Stimulated activated naive CD4-positive, alpha-beta T cell treated with Interleukin-2 at 50 U/mL for 16 hours (primary cell): Measurements from ENCODE around the gene SERTAD3.
A peak's percentile ranks its signal among the peaks of the same experiment; 100 is the strongest.

Source experiments
- DNase-seq: peaks from one replicate; lab custom pipeline; 2025; lab: John Stamatoyannopoulos, UW

SERTAD3 gene

GRCh38 chr19:40425450-40426287 is 18.5 kb downstream of the SERTAD3 start, which contains the start of gene SERTAD1:
Gene SERTAD1 (minus strand): TSS chr19:40425992. CDS start chr19:40423546, 2,446 bp downstream.
- DNase-seq = peak; percentile 100

- no peak for DNase-seq
Observed at GRCh38 chr19:40424637-40425449, 19.3 kb downstream of the SERTAD3 start.

DNA sequence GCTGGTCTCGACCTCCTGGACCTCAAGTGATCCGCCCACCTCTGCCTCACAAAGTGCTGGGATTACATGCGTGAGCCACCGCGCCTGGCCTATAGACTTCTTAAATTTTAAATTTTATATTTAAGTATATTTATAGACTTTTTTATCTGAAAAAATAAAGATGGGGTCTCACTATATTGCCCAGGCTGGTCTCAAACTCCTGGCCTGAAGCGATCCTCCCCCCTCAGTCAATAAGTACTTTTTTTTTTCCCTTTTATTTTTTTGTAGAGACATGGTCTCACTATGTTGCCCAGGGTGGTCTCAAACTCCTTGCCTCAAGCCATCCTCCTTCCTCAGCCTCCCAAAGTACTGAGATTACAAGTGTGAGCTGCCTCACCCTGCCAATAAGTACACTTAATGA is 20.2 kb downstream of the SERTAD3 start:
- no peak for DNase-seq

DNA sequence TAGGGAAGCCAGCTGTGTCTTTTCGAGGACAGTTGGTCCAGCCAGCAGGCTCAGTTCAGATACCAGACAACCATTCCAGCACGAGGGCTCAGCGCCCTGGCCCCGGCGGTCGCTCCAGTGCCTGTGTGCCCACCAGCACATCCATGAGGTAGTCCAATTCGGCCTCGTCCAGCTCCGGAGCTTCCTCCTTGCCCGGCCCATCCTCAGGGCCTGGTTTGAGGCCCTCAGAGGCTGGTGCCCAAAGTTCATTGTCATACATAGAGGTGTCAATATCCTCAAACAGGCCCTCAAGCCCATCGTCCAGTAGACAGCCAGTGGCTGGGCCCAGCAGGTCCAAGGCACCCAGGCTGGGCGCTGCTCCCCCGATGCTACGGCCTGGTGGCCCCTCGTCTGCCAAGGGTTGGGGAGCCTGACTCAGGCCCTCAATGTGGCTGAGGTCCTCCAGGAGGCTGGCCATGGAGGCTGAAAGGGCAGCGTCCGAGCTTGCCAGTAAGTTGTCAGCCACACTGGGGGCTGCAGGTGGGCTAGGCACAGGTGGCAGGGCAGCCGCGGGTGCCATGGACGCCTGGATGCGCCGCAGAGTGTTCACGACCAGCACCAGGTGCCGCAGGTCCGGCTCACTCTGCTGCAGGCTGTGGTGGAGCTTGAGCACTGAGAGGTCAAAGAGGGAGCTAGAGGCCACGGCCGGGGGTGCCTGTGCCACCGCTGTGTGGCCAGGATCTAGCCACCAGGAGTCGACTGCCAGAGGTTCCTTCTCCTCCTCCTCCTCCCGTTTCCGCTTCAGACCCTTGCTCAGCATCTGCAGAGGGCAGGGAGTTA is 21.2 kb downstream of the SERTAD3 start:
- DNase-seq = no peak

GRCh38 chr19:40421993-40422747 is 22.0 kb downstream of the SERTAD3 start:
- DNase-seq = no peak

DNA sequence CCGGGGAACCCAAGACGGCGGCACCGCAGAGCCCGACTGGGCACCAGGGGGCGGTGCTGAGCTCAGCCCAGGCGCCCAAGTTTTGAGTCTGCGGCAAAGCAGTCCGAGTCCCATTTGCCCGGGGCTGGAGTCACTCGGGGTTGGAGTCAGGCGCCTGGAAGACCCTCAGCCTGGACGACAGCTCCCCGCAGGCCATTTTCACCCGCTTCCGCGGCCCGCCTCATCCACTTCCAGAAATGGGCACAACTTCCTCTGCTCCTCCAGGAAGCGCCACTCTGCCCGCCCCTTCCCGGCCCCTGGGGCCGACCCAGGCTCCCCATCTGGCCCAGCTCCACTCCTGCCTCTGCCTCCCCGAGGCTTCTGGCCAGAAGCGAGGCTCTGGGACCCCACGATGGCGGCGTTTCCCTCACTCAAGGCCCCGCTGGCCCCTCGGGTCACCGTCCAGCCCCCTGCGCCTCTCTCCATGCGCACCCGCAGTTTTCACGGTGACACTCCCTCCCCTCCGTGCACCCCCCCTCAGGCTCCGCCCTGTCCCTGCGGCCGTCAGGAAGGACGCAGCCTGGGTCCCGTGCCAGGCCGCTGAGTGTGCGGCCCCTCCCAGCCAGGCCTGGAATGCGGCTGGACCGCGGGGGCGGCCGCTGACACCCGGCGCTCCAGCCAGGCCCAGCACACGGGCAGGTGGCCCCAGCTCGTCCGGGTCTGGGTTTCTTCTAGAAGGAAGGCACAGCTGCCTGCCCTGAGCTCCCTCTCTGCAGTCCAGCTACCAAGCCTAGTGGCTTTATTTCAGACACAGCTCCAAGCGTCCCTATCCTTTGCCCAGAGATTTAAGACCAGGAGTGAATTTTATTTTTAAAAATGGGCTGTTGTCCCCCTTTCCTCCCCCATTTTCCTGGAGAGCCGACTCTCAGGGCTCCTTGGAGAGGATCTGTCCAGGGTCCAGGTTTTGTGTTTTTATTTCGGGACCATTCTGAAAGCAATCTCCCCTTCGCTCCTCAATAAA is 23.1 kb downstream of the SERTAD3 start:
- DNase-seq = peak; percentile 72

DNA sequence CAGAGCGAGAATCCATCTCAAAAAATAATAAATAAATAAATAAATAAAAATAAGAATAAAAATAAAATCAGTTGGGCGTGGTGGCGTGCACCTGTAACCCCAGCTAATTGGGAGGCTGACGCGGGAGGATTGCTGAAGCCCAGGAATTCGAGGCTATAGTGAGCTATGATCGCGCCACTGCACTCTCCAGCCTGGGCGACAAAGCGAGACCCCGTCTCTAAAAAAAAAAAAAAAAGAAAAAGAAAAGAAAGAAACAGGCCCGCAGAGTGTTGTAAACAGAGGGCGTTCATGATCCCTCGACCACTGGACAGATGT is 23.7 kb downstream of the SERTAD3 start:
- no peak for DNase-seq

- DNase-seq = no peak
Observed at GRCh38 chr19:40419780-40420179, 24.4 kb downstream of the SERTAD3 start.

DNA sequence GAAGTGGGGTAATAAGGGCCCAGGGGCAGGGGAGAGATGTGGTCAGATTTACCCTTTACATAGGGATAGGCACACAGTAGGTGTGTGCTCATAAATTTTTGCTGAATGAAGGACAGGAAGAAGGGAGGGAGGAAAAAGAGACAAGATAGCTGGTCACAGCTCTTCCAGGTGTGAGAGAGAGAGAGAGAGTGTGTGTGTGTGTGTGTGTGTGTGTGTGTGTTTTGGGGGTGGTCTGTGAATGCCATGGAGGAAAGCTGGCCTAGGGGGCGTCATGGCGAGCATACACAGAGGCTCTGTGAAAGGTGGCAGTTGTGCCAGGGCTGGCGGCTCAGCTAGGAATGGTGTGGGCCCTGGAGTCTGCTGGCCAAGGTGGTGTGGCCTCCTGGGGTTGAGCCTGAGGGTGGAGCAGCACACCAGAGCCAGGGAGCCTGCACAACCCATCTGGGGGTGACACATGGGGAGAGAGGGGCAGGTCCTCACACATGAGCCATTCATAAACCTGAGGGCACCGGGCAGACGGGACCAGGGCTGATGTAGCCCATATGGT is 25.0 kb downstream of the SERTAD3 start:
- no peak for DNase-seq

DNA sequence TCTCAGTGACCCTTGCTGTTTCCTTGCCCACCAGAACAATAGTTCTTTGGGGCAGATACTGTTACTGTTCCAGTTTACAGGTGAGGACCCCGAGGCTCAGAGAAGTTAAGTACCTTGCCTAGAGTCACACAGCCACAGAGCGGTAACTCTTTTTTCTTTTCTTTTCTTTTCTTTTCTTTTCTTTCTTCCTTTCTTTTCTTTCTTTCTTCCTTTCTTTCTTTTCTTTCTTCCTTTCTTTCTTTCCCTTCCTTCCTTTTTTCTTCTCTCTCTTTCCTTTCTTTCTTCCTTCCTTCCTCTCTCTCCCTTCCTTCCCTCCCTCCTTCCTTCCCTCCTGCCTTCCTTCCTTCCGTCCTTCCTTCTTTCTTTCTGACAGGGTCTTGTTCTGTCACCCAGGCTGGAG is 26.1 kb downstream of the SERTAD3 start:
- no peak for DNase-seq

GRCh38 chr19:40417643-40417981 is 26.5 kb downstream of the SERTAD3 start:
- DNase-seq = no peak

GRCh38 chr19:40416918-40417642 is 27.1 kb downstream of the SERTAD3 start:
- no peak for DNase-seq

DNA sequence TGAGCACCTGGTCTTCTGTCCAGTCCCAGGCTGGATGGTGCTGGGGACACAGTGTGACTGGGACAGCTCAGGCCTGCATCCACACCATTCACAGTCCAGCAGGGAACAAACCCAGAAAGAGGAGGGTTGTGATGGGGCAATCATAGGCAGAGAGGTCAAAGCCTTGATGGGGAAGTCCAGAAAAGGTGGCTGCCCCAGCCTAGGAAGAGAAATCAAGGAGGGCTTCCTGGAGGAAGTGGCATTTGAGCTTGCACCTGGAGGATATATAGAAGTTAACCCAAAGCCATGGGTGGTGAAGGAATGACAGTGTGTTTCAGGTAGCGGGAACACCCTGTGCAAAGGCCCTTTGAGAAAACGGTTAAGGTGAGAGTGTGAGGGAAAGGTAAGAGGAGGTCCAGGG is 28.4 kb downstream of the SERTAD3 start:
- no peak for DNase-seq

DNA sequence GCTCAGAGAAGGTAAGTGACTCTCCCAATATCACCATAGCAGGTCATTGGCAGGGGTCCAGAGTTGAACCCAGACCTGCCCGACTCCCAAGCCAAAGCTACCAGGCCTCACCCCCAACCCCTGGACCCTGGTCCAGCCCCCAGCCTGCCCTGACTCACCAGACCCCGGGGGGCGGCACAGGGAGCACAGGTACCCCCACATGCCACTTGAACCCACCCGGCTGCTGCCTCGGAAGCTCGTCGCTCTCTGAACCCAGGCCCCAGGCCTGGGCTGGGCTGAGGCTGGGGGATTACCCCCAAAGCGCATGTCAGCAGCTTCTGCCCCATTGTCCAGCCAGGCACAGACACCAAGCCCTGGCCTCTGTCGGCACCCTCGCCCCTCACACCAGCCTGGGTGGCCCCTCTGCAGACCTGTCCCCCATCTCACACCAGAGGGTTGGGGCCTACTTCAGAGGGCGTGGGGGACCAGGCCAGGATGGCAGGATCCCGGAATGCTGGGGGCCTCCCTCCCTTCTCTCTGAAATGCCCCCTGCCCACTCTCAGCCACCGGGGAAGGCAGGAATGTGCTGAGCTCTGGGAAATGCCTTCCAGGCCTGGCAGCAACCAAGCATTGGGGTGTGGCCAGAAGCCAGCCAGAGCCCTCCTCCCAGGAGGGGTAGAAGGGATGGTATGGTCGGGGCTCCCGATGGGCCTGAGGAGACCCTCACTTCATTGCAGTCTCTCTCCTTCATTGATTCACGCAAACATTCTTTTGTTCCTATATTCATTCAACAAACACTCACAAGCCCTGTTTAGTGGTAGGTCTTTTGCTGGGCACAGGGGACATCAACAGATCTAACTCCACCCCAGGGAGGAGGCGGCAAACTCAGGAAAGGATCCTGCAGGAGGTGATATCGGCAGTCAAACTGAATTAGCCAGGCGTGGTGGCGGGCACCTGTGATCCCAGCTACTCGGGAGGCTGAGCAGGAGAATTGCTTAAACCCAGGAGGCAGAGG is 29.3 kb downstream of the SERTAD3 start:
- no peak for DNase-seq

DNA sequence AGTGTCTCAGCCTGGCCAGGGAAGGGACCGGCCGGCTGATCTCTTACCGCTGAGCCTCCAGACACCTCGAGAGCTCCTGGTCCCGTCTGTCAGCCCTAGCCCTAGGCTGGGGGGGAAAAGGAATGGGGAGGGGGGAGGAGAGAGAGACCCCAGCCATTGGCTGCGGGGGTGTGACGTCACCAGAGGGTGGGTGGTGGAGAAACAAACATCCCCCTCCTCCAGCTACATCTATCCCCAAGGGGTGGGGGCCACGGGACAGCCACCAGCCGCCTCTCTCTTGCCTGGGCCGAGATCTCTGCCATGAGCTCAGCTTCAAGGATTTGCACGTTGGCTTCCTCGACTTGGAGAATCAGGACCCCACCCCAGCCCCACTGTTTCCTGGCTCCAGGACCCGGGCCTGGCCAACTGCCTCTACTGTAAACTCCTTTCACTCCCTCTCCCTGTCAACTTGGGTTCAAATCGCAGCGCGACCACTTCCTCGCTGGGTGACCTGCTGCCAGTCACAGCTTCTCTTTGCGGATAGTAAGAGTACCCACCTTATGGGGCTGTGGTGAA is 30.8 kb downstream of the SERTAD3 start, which contains the start of gene PRX:
PRX (minus strand) TSS at position 88 of the 555 bp plus-strand sequence. CDS start 5,446 bp downstream, outside the sequence.
- no peak for DNase-seq

GRCh38 chr19:40412866-40413265 is 31.3 kb downstream of the SERTAD3 start:
- DNase-seq = no peak

DNA sequence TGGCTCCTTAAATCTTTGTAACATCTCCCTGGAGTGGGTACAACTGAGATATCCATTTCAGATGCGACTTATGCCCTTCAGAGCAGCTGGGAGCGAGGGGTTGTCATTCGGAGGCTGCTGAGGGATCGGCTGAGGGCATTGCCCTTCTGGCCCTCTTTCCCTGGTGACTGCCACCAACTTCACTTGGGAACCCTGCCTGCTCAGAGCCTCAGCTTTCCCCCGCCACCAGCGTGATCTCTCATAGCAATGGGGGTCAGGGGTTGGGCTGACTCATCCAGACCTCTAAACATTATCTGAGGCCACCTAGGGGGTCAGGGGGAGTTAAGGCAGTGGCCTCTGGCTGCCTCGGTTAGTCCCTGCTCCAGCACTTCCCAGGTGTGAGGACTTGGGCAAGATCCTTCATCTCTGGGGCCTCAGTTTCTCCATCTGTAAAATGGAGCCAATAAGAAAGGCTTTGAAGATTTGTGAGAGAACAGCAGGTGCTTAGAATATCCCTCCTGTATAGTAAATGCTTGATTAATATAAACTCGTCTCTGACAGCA is 32.1 kb downstream of the SERTAD3 start:
- no peak for DNase-seq
